ENCODE data around the gene ST3GAL2.

ST3GAL2 gene

DNA sequence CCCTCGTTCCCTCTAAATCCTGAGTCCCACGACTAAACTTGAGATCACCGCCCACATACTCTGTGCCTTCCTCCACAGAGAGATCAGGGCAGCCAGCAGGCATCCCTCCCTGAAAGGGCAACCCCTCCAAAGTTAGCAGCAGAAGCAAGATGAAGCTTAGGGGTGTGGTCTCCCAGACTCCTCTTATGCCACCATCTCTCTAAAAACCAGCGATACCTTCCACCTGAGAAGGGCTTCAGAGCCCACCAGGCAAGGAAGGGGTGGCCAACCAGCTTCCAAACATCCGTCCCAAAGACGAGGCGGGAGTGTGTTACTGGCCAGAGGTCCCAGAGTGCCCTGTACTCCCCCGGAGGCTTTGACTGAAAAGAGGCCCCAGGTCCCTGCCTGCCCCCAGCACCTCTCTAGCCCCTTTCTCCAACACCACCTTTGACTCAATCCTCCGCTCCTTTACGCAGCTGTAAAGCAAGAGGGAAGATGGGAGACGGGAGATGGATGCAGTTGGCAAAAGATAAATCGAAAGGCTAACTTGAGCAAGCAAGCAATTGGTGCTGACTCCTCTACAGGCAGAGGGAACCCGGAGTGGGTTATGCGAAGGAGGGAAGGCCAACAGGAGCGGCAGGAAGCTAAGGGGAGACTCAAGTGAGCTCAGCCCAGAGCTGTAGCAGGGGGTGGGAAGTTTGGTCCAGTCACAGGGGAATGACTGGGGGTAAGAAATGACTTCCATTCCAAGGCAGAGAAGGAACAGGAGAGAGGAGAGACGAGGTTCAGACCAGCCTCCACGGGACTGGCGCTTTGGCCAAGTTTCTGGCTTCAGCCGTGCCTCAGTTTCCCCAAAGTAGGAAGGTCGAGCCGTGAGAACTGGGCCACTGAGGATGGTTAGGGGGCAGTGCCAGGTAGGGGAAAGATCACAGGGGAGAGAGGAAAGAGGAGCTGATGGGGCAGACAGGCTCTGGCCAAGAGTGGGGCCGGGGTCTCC is 1.0 kb downstream of the ST3GAL2 start:
- Histone ChIP-seq H3K4me3 (ENCODE audit: low read length in 2 of 2) (peak overlapping the region; percentile 46 to 79), H3K9ac (ENCODE audit: low read depth in 1 of 2, low read length in 2 of 2) (peak overlapping the region; percentile 21 to 57), H3K27ac (ENCODE audit: low read depth in 2 of 2, low read length in 2 of 2) (peak overlapping the region in 1 of 2 donors; percentile 39), H3K36me3 (ENCODE audit: control insufficient read depth in 2 of 2, insufficient read depth in 2 of 2, low read length in 2 of 2) (peaks cover 0 to 3% of the 10 kb centered on the region in 2 donors), H3K27me3 (ENCODE audit: control insufficient read depth in 2 of 2, insufficient read depth in 2 of 2, low read length in 2 of 2) (no peaks in the 10 kb centered on the region), H3K9me3 (ENCODE audit: control insufficient read depth in 2 of 2, low read length in 2 of 2) (no peaks in the 10 kb centered on the region), H3K4me1 (ENCODE audit: control insufficient read depth in 2 of 2, insufficient read depth in 2 of 2, low read length in 2 of 2) (peaks cover 18 to 32% of the 10 kb centered on the region in 2 donors)

DNA sequence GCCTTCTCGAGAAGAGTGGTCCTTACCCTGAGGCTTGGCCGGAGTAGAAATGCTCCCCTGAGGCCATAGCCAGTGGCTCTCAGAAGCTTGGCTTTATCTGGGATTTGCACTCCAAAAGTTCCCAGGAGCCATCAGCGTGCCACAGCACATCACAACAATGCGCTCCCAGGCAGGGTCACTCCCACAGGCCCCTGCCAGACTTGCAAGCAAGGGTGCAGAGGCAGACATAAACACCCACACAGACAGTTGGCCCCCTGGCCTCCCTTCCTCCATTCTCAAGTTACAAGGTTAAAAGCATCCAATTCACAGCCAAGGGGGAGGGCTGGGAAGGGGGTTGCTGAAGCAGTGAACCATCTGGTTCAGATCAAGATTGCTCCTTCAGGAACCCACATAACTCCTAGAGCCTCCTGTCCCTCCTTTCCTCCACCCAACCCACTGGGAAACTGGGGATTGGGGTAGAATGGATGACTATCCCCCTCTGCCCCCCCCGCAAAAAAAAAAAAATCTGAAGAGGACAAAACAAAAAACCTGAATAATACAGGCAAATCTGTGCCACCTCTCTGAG is 1.8 kb downstream of the ST3GAL2 start:
- Histone ChIP-seq H3K9me3 (ENCODE audit: control insufficient read depth in 2 of 2, low read length in 2 of 2) (no peaks in the 10 kb centered on the region), H3K36me3 (ENCODE audit: control insufficient read depth in 2 of 2, insufficient read depth in 2 of 2, low read length in 2 of 2) (peaks cover 0 to 3% of the 10 kb centered on the region in 2 donors), H3K27ac (ENCODE audit: low read depth in 2 of 2, low read length in 2 of 2) (no peak overlapping the region), H3K9ac (ENCODE audit: low read depth in 1 of 2, low read length in 2 of 2) (peak overlapping the region in 1 of 2 donors; percentile 21), H3K27me3 (ENCODE audit: control insufficient read depth in 2 of 2, insufficient read depth in 2 of 2, low read length in 2 of 2) (no peaks in the 10 kb centered on the region), H3K4me3 (ENCODE audit: low read length in 2 of 2) (peak overlapping the region; percentile 46 to 79), H3K4me1 (ENCODE audit: control insufficient read depth in 2 of 2, insufficient read depth in 2 of 2, low read length in 2 of 2) (peaks cover 18 to 37% of the 10 kb centered on the region in 2 donors)

GRCh38 chr16:70434484-70435260 is 4.2 kb downstream of the ST3GAL2 start:
- Histone ChIP-seq H3K4me1 (ENCODE audit: control insufficient read depth in 2 of 2, insufficient read depth in 2 of 2, low read length in 2 of 2) (peaks cover 32 to 49% of the 10 kb centered on the region in 2 donors), H3K27ac (ENCODE audit: low read depth in 2 of 2, low read length in 2 of 2) (no peak overlapping the region), H3K4me3 (ENCODE audit: low read length in 2 of 2) (no peak overlapping the region), H3K36me3 (ENCODE audit: control insufficient read depth in 2 of 2, insufficient read depth in 2 of 2, low read length in 2 of 2) (peaks cover 0 to 3% of the 10 kb centered on the region in 2 donors), H3K9me3 (ENCODE audit: control insufficient read depth in 2 of 2, low read length in 2 of 2) (no peaks in the 10 kb centered on the region), H3K27me3 (ENCODE audit: control insufficient read depth in 2 of 2, insufficient read depth in 2 of 2, low read length in 2 of 2) (no peaks in the 10 kb centered on the region), H3K9ac (ENCODE audit: low read depth in 1 of 2, low read length in 2 of 2) (no peak overlapping the region)

DNA sequence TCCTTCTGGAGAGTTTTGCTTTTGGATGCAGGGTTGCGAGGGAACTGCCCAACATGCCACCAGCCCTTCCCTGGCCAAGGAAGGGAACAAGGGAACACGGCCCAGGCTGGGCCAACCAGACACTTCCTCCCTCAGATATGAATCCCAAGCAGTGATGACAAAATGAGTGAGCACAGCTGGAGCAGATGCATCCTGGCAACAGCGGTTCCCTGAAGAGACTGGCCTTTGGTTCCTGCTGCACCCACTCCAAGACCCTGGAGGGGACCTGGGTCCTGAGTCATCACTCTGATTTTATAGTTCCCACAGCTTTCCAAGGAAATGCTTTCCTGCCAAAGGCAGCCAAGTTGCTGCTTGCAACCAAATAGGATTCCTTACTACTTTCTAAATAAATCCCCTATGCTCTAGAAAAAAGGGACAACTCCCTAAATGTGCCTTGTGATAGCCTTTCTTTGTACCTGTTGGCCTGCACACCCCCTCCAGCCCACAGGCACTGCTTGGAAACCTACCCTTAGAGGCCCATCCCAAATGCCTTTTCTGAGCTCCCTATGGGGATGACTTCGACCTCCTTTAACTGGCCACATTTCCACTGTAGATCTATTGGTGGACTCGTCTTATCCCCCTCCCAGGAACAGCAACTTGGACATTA is 5.3 kb downstream of the ST3GAL2 start:
- Histone ChIP-seq H3K4me1 (ENCODE audit: control insufficient read depth in 2 of 2, insufficient read depth in 2 of 2, low read length in 2 of 2) (peaks cover 38 to 50% of the 10 kb centered on the region in 2 donors), H3K36me3 (ENCODE audit: control insufficient read depth in 2 of 2, insufficient read depth in 2 of 2, low read length in 2 of 2) (peaks cover 0 to 3% of the 10 kb centered on the region in 2 donors), H3K9ac (ENCODE audit: low read depth in 1 of 2, low read length in 2 of 2) (no peak overlapping the region), H3K4me3 (ENCODE audit: low read length in 2 of 2) (no peak overlapping the region), H3K27ac (ENCODE audit: low read depth in 2 of 2, low read length in 2 of 2) (peak overlapping the region; percentile 13 to 26), H3K27me3 (ENCODE audit: control insufficient read depth in 2 of 2, insufficient read depth in 2 of 2, low read length in 2 of 2) (no peaks in the 10 kb centered on the region), H3K9me3 (ENCODE audit: control insufficient read depth in 2 of 2, low read length in 2 of 2) (no peaks in the 10 kb centered on the region)

DNA sequence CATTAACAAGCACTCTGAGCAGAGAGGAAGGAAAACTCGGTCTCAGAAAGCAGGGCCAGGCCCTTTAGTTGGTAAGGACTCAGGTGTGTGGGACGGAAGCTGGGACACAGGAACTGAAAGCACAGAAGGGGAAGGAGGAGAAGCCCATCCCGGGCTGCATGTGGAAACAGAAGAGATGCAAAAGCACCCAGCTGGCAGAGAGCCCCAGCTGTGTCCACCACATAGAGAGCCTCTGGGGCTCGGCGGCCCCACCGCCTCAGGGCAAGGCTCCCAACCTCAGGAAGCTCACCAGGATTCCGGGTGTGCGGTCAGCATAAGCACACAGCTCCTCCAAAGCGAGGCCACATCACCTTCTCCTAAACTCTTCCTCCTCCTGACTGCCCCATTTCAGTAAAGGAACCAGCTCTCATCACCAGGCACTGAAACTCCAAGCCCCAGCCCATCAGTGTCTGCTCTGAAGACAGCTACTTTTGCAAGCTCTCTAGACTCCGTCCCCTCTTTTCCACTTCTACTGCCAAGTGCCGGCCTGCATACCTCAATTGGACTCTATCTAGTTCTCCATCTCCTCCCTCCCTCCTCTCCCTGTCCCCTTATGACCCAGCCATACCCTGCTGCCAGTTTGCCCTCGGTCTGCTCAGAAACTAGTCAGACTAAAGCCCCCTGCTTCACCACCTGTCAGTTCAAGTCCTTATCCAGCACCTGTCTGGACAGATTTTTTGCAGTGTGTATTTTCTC is 6.0 kb downstream of the ST3GAL2 start:
- H3K4me1 ChIP-seq (ENCODE audit: control insufficient read depth in 2 of 2, insufficient read depth in 2 of 2, low read length in 2 of 2), result peaks cover 41 to 52% of the 10 kb centered on the region in 2 donors
- no peak overlapping the region for H3K9ac ChIP-seq (ENCODE audit: low read depth in 1 of 2, low read length in 2 of 2)
- H3K9me3 ChIP-seq (ENCODE audit: control insufficient read depth in 2 of 2, low read length in 2 of 2), result no peaks in the 10 kb centered on the region
- H3K4me3 ChIP-seq (ENCODE audit: low read length in 2 of 2), result no peak overlapping the region
- no peaks in the 10 kb centered on the region for H3K27me3 ChIP-seq (ENCODE audit: control insufficient read depth in 2 of 2, insufficient read depth in 2 of 2, low read length in 2 of 2)
- H3K36me3 ChIP-seq (ENCODE audit: control insufficient read depth in 2 of 2, insufficient read depth in 2 of 2, low read length in 2 of 2), result peaks cover 0 to 3% of the 10 kb centered on the region in 2 donors
- peak overlapping the region in 1 of 2 donors; percentile 26 for H3K27ac ChIP-seq (ENCODE audit: low read depth in 2 of 2, low read length in 2 of 2)

DNA sequence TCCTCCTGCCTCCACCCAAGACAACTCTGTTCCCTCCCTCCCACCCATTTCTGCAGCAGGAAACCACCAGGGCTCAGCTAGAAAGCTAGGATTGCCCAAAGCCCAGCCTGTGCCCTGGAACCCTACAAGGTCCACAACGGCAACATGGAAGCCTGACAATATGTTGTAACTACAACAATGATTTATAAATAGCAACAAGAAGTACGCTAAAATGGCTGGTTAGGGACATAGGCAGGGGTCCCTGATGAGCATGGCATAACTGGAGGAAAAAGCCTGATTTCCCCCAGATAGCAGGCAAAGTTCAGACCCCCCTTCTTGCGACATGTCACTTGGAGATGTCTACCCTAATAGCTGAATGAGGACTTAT is 6.6 kb downstream of the ST3GAL2 start:
- Histone ChIP-seq H3K27ac (ENCODE audit: low read depth in 2 of 2, low read length in 2 of 2) (no peak overlapping the region), H3K4me1 (ENCODE audit: control insufficient read depth in 2 of 2, insufficient read depth in 2 of 2, low read length in 2 of 2) (peaks cover 46 to 52% of the 10 kb centered on the region in 2 donors), H3K36me3 (ENCODE audit: control insufficient read depth in 2 of 2, insufficient read depth in 2 of 2, low read length in 2 of 2) (peaks cover 0 to 3% of the 10 kb centered on the region in 2 donors), H3K4me3 (ENCODE audit: low read length in 2 of 2) (no peak overlapping the region), H3K27me3 (ENCODE audit: control insufficient read depth in 2 of 2, insufficient read depth in 2 of 2, low read length in 2 of 2) (no peaks in the 10 kb centered on the region), H3K9me3 (ENCODE audit: control insufficient read depth in 2 of 2, low read length in 2 of 2) (no peaks in the 10 kb centered on the region), H3K9ac (ENCODE audit: low read depth in 1 of 2, low read length in 2 of 2) (no peak overlapping the region)

- peak overlapping the region in 1 of 2 donors; percentile 49 for H3K9ac ChIP-seq (ENCODE audit: low read depth in 1 of 2, low read length in 2 of 2)
- peaks cover 0 to 3% of the 10 kb centered on the region in 2 donors for H3K36me3 ChIP-seq (ENCODE audit: control insufficient read depth in 2 of 2, insufficient read depth in 2 of 2, low read length in 2 of 2)
- no peaks in the 10 kb centered on the region for H3K27me3 ChIP-seq (ENCODE audit: control insufficient read depth in 2 of 2, insufficient read depth in 2 of 2, low read length in 2 of 2)
- H3K9me3 ChIP-seq (ENCODE audit: control insufficient read depth in 2 of 2, low read length in 2 of 2), result no peaks in the 10 kb centered on the region
- peak overlapping the region in 1 of 2 donors; percentile 31 for H3K4me3 ChIP-seq (ENCODE audit: low read length in 2 of 2)
- peak overlapping the region; percentile 13 to 78 for H3K27ac ChIP-seq (ENCODE audit: low read depth in 2 of 2, low read length in 2 of 2)
- peaks cover 46 to 51% of the 10 kb centered on the region in 2 donors for H3K4me1 ChIP-seq (ENCODE audit: control insufficient read depth in 2 of 2, insufficient read depth in 2 of 2, low read length in 2 of 2)
These were observed 8.0 kb downstream of the ST3GAL2 start for GRCh38 chr16:70430667-70431536.

DNA sequence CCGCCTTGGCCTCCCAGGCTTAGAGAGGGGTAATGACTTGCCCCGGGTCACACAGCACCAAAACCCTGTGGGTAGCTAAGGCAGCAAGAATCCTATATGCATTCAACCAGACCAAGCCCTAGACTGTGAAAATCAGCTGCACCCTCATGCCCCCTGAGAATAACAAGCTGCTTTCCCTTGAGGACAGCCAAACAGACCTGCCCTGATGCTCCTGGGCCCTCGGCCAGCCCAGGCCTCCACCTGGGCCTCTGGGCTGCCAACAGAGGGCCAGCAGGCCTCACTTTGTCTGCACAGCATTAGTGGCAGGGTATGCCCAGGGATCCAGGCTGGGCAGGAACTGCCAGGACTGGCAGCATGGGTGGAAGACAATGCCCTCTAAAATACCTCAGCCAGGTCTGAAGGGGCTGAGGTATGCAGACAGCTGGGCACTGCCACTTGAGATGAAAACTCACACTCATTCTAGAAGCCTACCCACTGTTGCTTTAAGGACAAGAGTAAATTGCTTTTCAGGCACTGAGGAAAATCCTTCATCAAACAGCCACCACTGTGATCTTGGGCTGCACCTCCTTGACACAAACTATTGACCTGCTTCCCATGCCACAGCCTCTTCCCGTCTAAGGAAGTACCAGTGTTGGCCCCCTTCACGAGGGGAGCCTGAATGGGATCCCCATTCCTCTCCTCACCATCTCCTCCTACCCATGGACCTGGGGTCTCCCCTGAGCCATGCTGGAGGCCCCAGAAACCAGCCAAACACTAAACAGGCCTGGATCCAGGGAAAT is 8.8 kb downstream of the ST3GAL2 start:
- no peak overlapping the region for H3K4me3 ChIP-seq (ENCODE audit: low read length in 2 of 2)

More for the DNA sequence above, 8.8 kb downstream of the ST3GAL2 start:
- Histone ChIP-seq H3K9me3 (ENCODE audit: control insufficient read depth in 2 of 2, low read length in 2 of 2) (no peaks in the 10 kb centered on the region), H3K9ac (ENCODE audit: low read depth in 1 of 2, low read length in 2 of 2) (peak overlapping the region in 1 of 2 donors; percentile 49), H3K4me1 (ENCODE audit: control insufficient read depth in 2 of 2, insufficient read depth in 2 of 2, low read length in 2 of 2) (peaks cover 46 to 51% of the 10 kb centered on the region in 2 donors), H3K27ac (ENCODE audit: low read depth in 2 of 2, low read length in 2 of 2) (peak overlapping the region in 1 of 2 donors; percentile 78), H3K27me3 (ENCODE audit: control insufficient read depth in 2 of 2, insufficient read depth in 2 of 2, low read length in 2 of 2) (no peaks in the 10 kb centered on the region), H3K36me3 (ENCODE audit: control insufficient read depth in 2 of 2, insufficient read depth in 2 of 2, low read length in 2 of 2) (peaks cover 0 to 3% of the 10 kb centered on the region in 2 donors)

Measured in mucosa of rectum (tissue), 2 donors.